ENCODE results near the gene CDCA4. TPM values are rescaled to one million over a fixed set of nuclear protein-coding genes. Genes with fewer than 3 reads are reported as not detected.

The CDCA4 gene
- total RNA-seq, 1 experiment from 2014 or later, result 24.9 TPM

GRCh38 chr14:105023791-105024480 lies 3.1 kb upstream of the CDCA4 start:
- H3K27ac ChIP-seq, result peak overlapping the region; percentile 95
- no peak overlapping the region for H2AFZ ChIP-seq
- peak in 1 of 2 experiments; percentile 86 for DNase-seq
- no peaks in the 10 kb centered on the region for H3K9me3 ChIP-seq (ENCODE audit: insufficient read depth, low read depth)
- POLR2A ChIA-PET (ENCODE audit: unreplicated experiment), result no interaction called here
- intact Hi-C loops (cut with micrococcal nuclease; ENCODE audit: unreplicated experiment), result no loop called here
- no peak for TF ChIP-seq CTCF (conservative IDR thresholded peaks at IDR 0.05)
- no peak for TF ChIP-seq EZH2 (IDR thresholded peaks at IDR 0.05; ENCODE audit: low read depth)
- no TSS peak for BruUV-seq (replicated peaks)
- CTCF ChIA-PET, result no interaction called here
- no peaks in the 10 kb centered on the region for H3K9me2 ChIP-seq (ENCODE audit: insufficient read depth)
- H3K27me3 ChIP-seq (ENCODE audit: insufficient read depth, low read depth), result no peaks in the 10 kb centered on the region
- no peaks in the 10 kb centered on the region for H4K20me1 ChIP-seq (ENCODE audit: insufficient read depth)
- peaks cover 4% of the 10 kb centered on the region; the same call in 1 of the 2 replicates for H3K36me3 ChIP-seq (ENCODE audit: low read depth)
- H3K4me2 ChIP-seq, result peak overlapping the region; percentile 96
- peaks cover 61% of the 10 kb centered on the region for H3F3A ChIP-seq (ENCODE audit: insufficient read depth, low read depth)
- H3K4me3 ChIP-seq, result no peak overlapping the region; the same call in 1 of the 2 replicates
- H3K4me1 ChIP-seq (replicated peaks; ENCODE audit: insufficient read depth), result peaks cover 67% of the 10 kb centered on the region
- H3K79me2 ChIP-seq (ENCODE audit: low read depth), result peaks cover 34% of the 10 kb centered on the region

DNA sequence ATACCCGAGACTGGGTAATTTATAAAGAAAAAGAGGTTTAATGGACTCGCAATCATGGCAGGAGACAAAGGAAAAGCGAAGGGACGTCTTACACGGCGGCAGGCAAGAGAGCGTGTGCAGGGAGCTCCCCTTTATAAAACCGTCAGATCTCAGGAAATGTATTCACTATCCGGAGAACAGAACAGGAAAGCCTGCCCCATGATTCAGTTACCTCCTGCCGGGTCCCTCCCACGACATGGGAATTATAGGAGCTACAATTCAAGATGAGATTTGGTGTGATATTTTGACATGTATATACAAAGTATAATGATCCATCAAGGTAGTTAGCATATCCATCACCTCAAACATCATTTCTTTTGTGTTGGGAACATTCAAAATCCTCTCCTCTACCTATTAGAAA lies 2.3 kb upstream of the CDCA4 start:
- H2AFZ ChIP-seq, result no peak overlapping the region
- H3K79me2 ChIP-seq (ENCODE audit: low read depth), result peaks cover 42% of the 10 kb centered on the region
- no peak overlapping the region; the same call in 1 of the 2 replicates for H3K4me3 ChIP-seq
- no peak for DNase-seq
- peak overlapping the region; percentile 95 for H3K27ac ChIP-seq
- no peaks in the 10 kb centered on the region for H3K9me2 ChIP-seq (ENCODE audit: insufficient read depth)
- BruUV-seq (replicated peaks), result no TSS peak
- ChIA-PET CTCF (interaction anchor here (0.5 kb wide), 1 partner anchor 47 kb away, joined by 4 read pairs; no protein-coding TSS in a partner anchor), POLR2A (ENCODE audit: unreplicated experiment) (no interaction called here)
- intact Hi-C loops (cut with micrococcal nuclease; ENCODE audit: unreplicated experiment), result no loop called here
- H3K27me3 ChIP-seq (ENCODE audit: insufficient read depth, low read depth), result no peaks in the 10 kb centered on the region
- H3K4me2 ChIP-seq, result peak overlapping the region; percentile 96
- TF ChIP-seq EZH2 (IDR thresholded peaks at IDR 0.05; ENCODE audit: low read depth) (no peak), CTCF (conservative IDR thresholded peaks at IDR 0.05) (no peak)
- peaks cover 65% of the 10 kb centered on the region for H3F3A ChIP-seq (ENCODE audit: insufficient read depth, low read depth)
- peaks cover 75% of the 10 kb centered on the region for H3K4me1 ChIP-seq (replicated peaks; ENCODE audit: insufficient read depth)
- H3K9me3 ChIP-seq (ENCODE audit: insufficient read depth, low read depth), result no peaks in the 10 kb centered on the region
- peaks cover 4% of the 10 kb centered on the region; the same call in 1 of the 2 replicates for H3K36me3 ChIP-seq (ENCODE audit: low read depth)
- peaks cover 3% of the 10 kb centered on the region; the same call in 1 of the 2 replicates for H4K20me1 ChIP-seq (ENCODE audit: insufficient read depth)

GRCh38 chr14:105022276-105022670 lies 1.4 kb upstream of the CDCA4 start:
- TF ChIP-seq CTCF (conservative IDR thresholded peaks at IDR 0.05) (no peak), EZH2 (IDR thresholded peaks at IDR 0.05; ENCODE audit: low read depth) (no peak)
- peaks cover 67% of the 10 kb centered on the region for H3F3A ChIP-seq (ENCODE audit: insufficient read depth, low read depth)
- peaks cover 75% of the 10 kb centered on the region for H3K4me1 ChIP-seq (replicated peaks; ENCODE audit: insufficient read depth)
- intact Hi-C loops (cut with micrococcal nuclease; ENCODE audit: unreplicated experiment), result no loop called here
- ChIA-PET POLR2A (ENCODE audit: unreplicated experiment) (no interaction called here), CTCF (interaction anchor here (0.6 kb wide), 1 partner anchor 21 kb away, joined by 3 read pairs; no protein-coding TSS in a partner anchor)
- H2AFZ ChIP-seq, result no peak overlapping the region
- peaks cover 12% of the 10 kb centered on the region; the same call in 1 of the 2 replicates for H4K20me1 ChIP-seq (ENCODE audit: insufficient read depth)
- peaks cover 4% of the 10 kb centered on the region; the same call in 1 of the 2 replicates for H3K36me3 ChIP-seq (ENCODE audit: low read depth)
- peak in 1 of 2 experiments; percentile 44 for DNase-seq
- no TSS peak for BruUV-seq (replicated peaks)
- H3K79me2 ChIP-seq (ENCODE audit: low read depth), result peaks cover 51% of the 10 kb centered on the region
- H3K9me2 ChIP-seq (ENCODE audit: insufficient read depth), result no peaks in the 10 kb centered on the region
- peak overlapping the region; percentile 96 for H3K4me2 ChIP-seq
- peak overlapping the region; percentile 95 for H3K27ac ChIP-seq
- no peaks in the 10 kb centered on the region for H3K9me3 ChIP-seq (ENCODE audit: insufficient read depth, low read depth)
- peak overlapping the region; percentile 86; the same call in 1 of the 2 replicates for H3K4me3 ChIP-seq
- no peaks in the 10 kb centered on the region for H3K27me3 ChIP-seq (ENCODE audit: insufficient read depth, low read depth)
